ENCODE results near the gene CRTC3.

The CRTC3 gene

DNA sequence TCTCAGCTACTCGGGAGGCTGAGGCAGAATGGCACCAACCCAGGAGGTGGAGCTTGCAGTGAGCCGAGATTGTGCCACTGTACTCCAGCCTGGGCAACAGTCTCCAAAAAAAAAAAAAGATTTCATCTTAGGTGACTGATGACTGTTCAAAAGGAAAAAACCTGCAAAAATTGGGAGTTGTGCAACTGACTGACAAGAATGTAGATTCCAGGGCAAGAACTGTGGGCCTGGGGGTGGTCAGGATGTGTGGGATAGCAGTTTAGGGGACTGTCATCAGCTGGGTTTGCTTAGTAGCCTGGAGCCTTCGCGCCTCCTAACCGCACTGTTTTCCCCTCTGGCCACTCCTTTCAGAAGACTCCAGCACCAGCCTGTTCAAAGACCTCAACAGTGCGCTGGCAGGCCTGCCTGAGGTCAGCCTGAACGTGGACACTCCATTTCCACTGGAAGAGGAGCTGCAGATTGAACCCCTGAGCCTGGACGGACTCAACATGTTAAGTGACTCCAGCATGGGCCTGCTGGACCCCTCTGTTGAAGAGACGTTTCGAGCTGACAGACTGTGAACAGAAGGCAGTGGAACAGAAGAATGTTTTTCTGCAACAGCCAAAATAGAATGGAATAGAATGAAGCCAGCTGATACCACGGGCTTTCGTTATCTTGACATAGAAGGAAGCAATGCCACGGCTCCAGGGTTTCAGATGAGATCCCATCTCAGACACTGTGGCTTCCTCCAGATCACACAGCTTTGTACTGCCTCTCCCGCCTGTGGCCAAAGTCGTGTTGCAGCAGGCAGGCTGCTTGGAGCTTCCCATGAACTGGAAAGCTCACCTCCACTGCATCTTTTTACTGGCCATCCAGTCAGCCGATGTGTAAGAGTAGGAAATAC, 112.1 kb downstream of the CRTC3 start:
- TF ChIP-seq CTCF (conservative IDR thresholded peaks at IDR 0.05; ENCODE audit: low read depth, low read length) = no peak
- DNase-seq (ENCODE audit: low read depth) = no peak
- H3K4me3 ChIP-seq (ENCODE audit: low read length) = no peak overlapping the region

GRCh38 chr15:90642464-90643300, 113.0 kb downstream of the CRTC3 start:
- no peak overlapping the region for H3K4me3 ChIP-seq (ENCODE audit: low read length)
- no peak for DNase-seq (ENCODE audit: low read depth)
- TF ChIP-seq CTCF (conservative IDR thresholded peaks at IDR 0.05; ENCODE audit: low read depth, low read length) = peak; percentile 32

GRCh38 chr15:90643301-90643632, 113.5 kb downstream of the CRTC3 start:
- no peak for TF ChIP-seq CTCF (conservative IDR thresholded peaks at IDR 0.05; ENCODE audit: low read depth, low read length)
- H3K4me3 ChIP-seq (ENCODE audit: low read length) = no peak overlapping the region
- DNase-seq (ENCODE audit: low read depth) = no peak

DNA sequence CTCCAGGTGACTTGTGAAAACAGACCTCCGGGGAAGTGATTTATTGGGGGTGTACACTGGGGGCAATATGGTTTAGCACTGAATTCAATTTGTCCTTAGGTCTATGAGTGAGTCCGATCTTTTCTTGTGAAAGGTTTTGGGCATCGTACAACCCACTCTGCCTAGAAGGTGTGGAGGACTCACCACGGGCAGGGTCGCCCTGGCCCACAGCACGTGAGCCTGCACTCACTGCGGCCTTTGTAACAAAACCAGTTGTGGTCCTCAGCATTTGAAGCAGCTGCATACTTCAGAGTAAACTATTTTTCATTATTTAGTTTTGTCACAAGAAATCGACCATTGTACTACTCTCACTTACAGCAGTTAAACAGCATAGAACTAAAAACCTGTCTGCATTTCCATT, 114.8 kb downstream of the CRTC3 start:
- no peak for TF ChIP-seq CTCF (conservative IDR thresholded peaks at IDR 0.05; ENCODE audit: low read depth, low read length)
- no peak overlapping the region for H3K4me3 ChIP-seq (ENCODE audit: low read length)
- DNase-seq (ENCODE audit: low read depth) = no peak

- no peak for TF ChIP-seq CTCF (conservative IDR thresholded peaks at IDR 0.05; ENCODE audit: low read depth, low read length)
- no peak for DNase-seq (ENCODE audit: low read depth)
Observed at GRCh38 chr15:90644952-90645725, 115.4 kb downstream of the CRTC3 start.

GRCh38 chr15:90645873-90646575, 116.3 kb downstream of the CRTC3 start:
- no peak for TF ChIP-seq CTCF (conservative IDR thresholded peaks at IDR 0.05; ENCODE audit: low read depth, low read length)
- H3K4me3 ChIP-seq (ENCODE audit: low read length) = no peak overlapping the region
- no peak for DNase-seq (ENCODE audit: low read depth)

More at GRCh38 chr15:90644952-90645725, 115.4 kb downstream of the CRTC3 start:
- H3K4me3 ChIP-seq (ENCODE audit: low read length) = no peak overlapping the region

Data from retinal pigment epithelial cell (primary cell).